GM19372 (cell line): ENCODE measurements around the gene GHRH.

ENCODE experiments used
- ATAC-seq: cut with Tn5 transposase; IDR thresholded peaks from one replicate; pipeline ENCODE4 v1.9.1; 2021; ENCODE audit warnings: mild to moderate bottlenecking, low read depth, moderate library complexity; ENCODE audit not compliant: unreplicated experiment

GHRH gene

DNA sequence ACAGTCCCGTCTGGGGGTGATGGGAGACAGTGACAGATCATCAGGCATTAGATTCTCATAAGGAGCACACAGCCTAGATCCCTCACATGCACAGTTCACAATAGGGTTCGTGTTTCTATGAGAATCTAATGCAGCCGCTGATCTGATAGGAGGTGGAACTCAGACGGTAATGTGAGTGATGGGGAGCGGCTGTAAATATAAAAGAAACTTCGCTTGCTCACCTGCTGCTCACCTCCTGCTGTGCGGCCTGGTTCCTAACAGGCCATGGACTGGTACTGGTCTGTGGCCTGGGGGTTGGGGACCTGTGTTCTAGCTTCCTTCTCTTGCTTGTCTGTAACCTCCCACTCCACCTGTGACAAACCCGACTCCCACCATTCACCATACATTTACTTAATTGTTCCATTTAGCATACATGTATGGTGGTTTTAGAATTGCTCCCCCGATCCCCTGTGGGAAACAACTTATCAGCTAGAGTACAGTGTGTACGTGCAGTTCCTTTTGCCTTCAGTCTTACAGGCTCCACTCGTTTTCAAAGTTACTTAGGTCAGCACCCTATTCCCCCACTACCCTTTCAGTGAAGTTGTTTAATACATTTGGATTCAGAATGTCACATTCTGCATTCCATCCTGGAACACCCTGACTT, 31.8 kb upstream of the GHRH start:
- ATAC-seq: no peak

DNA sequence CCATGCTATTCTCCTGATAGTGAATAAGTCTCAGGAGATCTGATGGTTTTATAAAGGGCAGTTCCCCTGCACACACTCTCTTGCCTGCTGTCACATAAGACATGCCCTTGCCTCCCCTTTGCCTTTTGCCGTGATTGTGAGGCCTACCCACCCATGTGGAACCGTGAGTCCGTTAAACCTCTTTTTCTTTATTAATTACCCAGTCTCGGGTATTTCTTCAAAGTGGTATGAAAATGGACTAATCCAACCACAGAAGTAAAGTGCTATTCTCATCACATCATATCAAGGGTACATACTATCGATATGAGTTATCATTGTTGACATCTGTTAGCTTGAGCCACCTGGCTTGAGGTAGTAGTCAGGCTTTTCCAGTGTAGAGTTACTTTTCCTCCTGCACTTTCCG, 30.1 kb upstream of the GHRH start:
- ATAC-seq: no peak

DNA sequence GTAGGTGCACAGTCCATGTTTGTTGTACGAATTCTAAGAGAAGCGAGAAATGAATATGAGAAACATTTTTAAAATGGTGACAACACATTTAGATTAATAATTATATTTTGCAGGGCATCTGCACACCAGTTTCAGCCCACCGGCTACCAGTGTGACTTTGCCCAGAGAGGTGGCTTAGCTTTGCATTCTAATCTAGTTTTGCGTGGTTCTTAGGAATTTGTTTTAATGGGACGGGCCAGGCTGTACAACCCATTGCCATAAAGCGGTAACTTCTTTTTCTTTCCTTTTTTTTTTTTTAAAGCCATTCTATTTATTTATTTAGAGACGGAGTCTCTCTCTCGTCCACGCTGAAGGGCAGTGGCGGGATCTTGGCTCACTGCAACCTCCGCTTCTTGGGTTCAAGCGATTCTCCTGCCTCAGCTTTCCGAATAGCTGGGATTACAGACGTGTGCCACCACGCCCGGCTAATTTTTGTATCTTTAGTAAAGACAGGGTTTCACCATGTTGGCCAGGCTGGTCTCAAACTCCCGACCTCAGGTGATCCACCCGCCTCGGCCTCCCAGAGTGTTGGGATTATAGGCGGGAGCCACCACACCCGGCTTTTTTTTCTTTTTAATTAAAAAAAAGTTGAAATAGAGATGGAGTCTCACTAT, 28.7 kb upstream of the GHRH start:
- no peak for ATAC-seq

DNA sequence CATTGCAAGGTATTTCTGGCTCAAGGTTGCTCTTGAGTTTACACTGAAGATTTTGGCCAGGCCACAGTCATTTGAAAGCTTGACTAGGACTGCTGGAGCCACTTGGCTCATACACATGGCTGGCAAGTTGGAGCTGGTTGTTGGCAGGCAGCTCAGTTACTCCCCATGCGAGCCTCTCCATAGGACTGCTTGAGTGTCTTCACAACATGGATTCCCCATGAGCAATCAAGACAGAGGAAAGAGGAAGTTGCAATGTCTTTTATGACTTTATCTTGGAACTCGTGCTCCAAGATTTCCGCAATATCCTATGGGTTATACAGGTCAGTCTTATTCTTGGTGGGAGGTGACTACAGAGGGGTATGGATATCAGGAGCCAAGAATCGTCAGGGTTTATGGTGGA, 26.5 kb upstream of the GHRH start:
- ATAC-seq: no peak

DNA sequence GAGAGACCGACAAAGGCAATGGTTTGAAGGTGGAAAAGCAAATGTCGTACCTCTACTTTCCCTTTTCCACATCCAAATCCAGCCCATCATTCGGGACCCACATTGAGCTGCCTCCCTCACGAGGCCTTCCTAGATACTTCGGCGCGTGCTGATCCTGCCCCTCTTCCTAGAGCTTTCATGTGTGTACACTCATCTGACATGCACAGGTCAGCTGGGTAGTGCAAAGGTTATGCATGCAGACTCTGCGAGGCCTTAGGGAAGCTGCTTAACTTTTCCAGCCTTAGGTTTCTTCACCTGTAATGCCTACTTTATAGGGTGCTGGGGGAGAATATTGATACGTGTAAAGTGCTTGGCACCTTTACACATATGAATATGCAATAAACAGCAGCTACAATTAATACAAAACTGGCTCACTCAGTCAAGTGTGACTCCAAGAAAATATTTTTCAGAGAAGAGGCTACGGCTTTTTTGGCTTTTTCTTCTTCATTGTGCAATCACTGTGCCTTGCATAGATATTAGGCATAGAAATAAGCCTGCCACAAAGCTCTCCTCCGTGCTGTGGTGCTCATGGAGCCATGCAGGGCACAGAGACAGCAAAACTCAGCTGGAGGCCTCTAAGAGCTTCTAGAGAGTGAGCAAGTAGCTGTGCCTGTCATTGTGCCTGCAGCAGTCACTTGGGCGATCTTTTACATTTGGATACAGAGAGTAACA, 24.2 kb upstream of the GHRH start:
- ATAC-seq: no peak

DNA sequence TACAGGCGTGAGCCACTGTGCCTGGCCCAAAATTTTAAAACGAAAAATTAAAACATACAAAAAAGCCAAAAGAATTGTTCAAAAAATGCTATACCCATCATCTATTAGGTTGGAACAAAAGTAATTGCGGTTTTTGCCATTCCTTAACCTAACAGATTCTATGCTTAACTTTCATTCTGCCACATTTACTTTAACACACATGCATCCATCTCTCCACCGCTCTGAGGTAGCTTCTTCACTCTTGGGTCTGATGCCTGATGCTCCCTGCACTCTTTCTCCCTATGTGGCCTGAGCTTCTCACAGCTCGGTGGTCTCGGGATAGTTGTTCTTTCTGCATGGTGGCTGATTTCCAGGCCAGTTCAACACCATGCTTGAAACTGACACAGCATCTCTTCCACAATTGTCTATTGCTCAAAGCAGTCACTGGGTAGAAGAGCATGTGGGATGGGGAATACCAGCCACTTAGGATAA, 23.1 kb upstream of the GHRH start:
- ATAC-seq: no peak

DNA sequence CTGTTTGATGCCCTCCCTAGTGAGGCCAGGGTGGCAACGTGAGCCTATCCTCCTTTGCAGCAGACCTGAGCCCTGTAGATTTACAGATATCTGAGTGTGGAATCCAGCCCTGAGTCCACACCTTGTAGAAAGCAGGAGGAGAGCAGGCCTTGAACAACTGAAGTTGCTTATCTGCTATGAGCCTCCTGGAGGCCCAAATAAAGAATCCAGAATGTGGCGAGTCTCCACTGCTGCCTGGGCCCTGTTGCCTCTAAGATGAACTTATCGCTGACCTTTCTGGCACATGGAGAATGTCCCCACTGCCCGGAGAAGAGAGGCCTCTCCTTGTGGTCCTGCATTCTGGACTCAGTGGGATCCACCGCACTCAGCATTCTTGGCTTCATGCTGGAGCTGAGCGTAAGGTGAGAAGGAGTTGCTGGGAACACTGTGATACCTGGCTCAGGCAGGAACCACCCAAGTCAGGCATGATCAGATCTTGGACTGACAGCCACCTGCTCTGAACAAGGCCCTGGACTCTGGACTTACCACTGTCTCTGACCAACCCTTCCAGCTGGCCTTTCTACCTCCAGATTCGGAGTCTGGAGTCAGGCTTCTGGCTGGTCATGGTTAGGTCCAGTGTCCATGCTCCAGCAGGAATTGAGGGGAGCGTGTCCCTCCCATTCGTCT, 22.0 kb upstream of the GHRH start:
- no peak for ATAC-seq

DNA sequence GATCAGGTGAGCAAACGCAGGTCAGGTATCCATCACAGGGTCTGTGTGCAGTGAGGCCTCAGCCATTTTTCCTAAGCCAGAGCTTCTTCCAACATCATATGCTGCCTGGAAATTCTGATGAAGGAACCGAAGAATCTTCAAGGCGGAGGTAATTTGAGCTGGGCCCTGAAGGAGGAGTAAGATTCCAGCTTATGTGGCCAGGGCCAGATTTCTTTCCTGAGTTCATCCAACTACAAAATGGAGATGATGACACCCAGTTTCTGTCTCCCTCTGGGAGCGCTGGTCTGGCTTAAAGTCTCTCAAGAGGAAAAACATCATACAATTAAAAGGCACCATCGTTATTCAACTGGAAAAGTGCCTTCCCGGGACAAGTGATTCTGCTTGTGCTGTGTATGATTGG, 20.9 kb upstream of the GHRH start:
- no peak for ATAC-seq

DNA sequence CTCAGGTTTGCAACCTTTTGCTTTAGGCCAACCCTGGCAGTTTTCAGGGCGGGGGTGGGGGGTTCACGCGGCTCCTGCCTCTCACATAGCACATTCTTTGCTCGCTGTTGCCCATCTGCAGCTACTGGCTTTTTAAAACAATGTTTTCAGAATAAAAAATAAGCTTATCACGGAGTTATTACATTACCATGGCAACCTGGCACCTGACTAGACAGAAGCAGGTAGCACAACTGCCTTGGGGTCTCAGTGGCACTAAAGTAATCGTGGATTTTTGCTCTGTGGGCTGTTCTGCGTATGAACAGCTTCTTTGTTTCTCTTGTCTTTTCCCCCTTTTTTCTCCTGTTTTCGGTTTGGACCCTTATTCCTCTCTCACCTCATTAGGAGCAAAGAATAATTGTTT, 18.8 kb upstream of the GHRH start:
- no peak for ATAC-seq

DNA sequence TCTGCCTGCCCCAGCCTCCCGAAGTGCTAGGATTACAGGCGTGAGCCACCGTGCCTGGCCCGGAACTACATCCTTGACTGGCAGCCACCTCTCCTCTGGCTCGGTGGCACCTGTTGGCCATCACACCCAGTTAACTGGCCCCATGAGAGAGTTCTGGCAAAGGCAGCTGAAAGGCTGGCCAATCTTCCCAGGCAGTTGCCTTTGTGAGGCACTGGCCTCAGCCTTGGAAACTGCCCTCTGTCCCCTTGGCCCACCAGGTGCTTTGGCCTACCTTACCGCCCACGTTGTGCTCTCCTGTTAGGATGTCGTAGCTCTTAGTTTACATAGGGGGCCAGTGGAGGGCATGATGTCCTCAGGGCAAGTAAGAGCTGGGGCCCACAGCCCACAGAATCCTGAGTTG, 18.2 kb upstream of the GHRH start:
- no peak for ATAC-seq

DNA sequence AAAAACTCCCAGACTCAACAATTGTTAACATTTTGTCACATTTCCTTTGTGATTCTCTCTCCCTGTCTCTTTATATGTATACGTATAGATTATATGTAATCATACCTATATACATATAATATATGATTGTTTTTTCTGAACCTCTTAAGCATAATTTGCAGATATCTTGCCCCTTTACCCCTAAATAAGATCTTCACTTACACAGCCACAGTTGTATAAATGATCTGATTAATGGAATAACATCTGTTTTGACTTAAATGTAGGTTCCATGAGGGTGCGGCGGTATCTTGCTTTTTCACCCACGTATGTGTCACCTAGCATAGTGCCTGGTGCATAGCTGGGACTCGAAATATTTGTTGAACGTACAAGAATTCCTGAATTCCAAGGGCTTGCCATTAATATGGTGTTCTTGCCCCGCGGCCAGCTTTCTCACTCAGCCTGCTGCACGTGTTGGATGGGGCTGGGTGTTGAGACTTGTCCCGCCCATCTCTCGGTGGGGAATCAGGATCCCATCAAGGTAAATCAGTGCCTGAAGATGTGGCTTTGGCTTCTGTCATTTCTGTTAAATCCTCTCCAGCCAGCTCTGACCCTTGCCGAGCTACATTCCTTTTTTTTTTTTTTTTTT, 17.5 kb upstream of the GHRH start:
- ATAC-seq: no peak

DNA sequence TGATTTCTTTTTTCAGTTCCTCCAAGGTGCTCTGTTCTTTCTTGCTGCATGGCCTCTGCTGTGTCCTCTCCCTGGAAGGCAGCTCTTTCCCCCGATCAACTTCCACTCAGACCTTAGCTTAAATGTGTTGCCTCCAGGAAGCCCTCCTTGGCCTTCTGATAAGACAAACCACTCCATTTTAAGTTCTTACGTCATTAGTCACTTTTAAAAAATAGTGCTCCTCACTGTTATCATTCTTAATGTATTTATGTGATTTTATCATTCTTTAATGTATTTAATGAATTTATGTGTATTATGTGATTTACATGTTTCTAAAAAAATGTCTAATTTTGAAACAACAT, 15.6 kb upstream of the GHRH start:
- no peak for ATAC-seq

DNA sequence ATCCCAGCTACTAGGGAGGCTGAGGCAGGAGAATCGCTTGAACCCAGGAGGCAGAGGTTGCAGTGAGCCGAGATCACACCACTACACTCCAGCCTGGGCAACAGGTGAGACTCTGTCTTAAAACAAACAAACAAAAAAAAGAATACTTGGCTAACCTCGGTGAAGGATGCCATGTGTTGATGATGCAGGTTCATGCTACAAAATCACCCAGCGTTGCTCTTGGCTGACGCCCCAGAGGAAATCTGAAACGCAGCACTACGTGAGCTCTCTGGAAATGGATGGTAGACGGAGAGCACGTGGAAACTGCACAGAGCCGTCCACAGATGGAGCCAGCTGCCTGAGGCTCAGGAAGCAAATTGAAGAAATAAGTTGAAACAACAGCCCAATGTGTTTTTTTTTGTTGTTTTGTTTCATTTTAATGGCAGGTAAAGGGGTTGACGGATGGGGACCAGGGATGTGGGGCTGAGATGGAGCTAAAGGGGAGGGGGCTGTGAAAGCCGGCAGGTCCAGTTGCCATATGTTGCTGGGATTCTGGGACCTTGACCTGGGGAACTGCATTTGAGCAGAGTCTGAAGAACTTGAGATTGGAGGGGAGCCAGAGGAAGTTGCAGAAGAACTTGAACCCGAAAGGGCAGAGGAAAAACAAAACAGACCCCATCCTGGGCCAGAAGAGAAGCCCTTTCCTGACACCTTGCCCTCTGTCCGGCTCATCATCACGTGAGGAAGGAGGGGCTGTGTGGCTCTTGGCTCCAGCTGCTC, 15.1 kb upstream of the GHRH start:
- peak; percentile 74 for ATAC-seq

DNA sequence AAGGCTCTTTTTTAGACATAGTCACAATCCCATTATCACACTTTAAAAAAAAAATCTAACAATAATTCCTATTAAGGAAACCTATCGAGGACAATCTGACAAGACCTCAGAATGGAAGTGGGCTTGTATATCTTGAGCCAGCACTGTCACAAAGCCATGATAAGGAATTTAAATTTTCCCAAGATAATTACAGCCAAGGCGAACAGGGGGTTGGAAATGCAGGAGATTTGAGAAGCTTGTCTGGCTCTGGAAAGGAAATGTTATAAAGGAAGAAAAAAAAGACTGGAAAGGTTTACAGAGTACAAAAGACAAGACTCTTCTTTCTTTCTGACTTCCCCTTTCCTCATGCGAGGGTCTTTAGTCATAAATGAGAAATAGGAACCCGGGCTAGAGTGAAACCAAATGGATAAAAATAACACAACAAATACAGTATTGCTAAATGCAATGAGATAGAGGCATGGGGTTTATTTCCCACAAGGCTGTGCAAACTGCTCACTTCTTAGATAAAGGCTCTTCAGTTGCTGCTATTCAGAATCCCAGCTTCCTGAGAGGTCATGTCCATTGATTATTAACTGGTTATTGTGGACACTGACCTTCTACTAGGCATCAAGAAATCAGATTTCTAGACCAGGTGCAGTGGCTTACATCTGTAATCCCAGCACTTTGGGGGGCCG, 13.4 kb upstream of the GHRH start:
- no peak for ATAC-seq

DNA sequence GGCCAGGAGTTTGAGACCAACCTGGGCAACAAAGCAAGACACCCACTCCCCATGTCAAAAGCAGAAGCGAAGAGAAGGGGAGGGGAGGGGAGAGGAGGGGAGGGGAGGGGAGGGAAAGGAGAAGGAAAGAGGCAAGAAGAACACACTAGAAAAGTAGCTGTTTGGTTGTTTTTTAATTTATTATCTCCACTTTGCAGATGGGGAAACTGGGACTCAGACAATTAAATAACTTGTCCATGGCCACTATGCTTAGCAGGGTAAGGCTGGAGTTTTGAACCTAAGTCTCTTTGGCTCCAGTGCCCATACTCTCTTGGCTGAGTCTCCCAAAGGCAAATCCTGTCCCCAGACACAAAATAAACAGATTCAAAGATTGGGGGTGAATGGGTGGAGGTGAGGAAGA, 12.4 kb upstream of the GHRH start:
- no peak for ATAC-seq

DNA sequence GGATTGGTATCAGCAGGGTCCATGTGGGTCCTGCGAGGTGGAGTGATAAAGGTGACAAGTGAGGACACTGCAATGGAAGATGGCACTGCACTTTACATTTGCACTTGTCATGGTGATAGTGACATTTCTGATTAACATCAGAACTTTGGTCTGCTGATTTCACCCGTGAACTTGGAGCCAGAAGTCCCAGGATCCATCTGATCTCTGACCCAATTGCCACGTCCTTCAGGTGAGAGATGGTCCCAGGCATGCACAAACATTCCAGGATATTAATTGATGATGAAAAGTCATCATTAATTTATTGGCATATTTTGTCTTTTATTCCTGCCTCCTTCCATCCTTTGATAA, 9.8 kb upstream of the GHRH start:
- no peak for ATAC-seq

DNA sequence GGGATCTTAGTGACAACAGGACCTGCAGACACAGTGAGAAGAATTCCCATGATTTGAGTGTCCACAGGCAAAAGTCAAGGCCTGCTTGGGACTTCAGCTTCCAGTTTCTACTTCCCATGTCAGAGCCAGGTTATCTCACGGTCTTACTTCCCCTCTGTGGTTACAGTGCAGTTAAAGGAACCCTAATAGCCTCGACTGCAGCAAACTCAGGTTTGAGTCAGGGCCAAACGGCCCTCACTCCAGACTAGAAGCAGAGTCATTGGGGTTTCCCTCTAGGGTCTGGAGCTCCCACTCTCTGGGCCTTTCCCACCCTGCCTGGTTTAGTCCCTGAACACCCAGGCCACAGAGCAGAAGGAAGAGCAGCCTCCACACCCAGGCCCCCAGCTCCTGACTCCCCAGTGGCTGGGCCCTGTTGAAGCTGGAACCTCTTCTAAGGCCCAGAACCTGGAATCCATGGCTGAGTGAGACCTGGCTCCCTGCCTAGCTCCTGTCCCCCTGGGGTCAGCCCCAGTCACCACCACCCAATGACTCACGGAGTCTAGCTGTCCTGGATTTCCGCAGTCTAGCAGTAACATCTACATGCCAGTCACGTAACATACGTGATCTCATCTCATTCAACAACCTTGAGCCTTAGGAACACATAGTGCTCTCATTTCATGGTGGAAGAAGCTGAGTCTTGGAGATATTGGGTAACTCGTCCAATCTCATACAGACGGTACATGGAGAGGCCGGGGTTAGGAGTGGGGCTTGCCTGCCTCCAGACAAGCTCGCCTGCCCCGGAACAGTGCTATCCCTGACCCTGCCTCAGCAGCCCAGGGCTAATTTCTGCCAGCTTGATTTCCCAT, 9.2 kb upstream of the GHRH start:
- no peak for ATAC-seq

DNA sequence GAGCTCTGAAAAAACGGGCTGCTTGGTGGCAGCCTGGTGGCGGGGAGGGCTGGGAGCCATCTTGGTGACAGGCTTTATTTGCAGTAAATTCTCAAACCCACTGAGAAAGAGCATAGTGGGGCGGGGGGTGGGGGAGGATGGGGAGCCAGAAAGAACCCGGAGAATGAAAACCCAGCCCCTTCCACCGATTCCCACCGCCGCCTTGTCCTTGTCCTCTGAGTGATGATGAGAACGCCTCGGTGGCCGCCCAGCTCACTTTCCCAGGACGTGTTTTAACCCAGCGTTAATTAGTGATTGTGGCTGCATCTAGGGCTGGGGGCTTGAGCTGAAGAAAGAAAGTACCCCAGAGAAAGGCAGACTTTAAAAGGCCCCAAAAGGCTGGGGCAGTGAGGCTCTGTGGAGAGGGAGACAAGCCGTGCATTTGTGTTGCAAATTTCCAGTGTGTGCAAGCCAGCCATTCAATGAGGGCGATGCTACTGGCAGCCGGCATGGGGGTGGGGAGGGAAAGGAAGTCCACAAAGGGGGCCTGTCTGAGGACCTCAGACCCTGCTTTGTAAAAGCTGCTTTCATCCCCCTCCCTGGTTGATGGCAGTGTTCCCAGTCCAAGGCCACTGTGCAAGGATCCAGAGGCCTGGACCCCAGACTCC, 6.2 kb upstream of the GHRH start:
- no peak for ATAC-seq
